Lung (tissue), 12 donors: ENCODE data around the gene ELOB. TPM values are rescaled to one million over a fixed set of nuclear protein-coding genes. Genes with fewer than 3 reads are reported as not detected.
A peak's percentile ranks its signal among the peaks of the same experiment; 100 is the strongest.

ENCODE experiments used
- ATAC-seq: fragments of 200-7000 bp; cut with Tn5 transposase; one replicate; pipeline ENCODE4 v1.9.1; 2020; ENCODE audit warnings: moderate number of reproducible peaks; ENCODE audit not compliant: insufficient read depth, low FRiP score
- DNase-seq, 3 donors: peaks; one replicate each; pipeline ENCODE4 v3.0.0-alpha.2; 2013 to 2017
- H3K27ac ChIP-seq, 2 donors: one replicate each; pipeline ENCODE4 v1.5.1; 2013; ENCODE audit warnings: mild to moderate bottlenecking in 2 of 2, moderate library complexity in 2 of 2, control low read depth in 1 of 2, inconsistent platforms in 1 of 2, low read depth in 1 of 2, low read length in 1 of 2
- H3K27me3 ChIP-seq, 3 donors: one replicate each; pipeline ENCODE4 v1.5.1; 2013; ENCODE audit warnings: low read length in 2 of 3; ENCODE audit not compliant: control insufficient read depth in 3 of 3, insufficient read depth in 3 of 3
- H3K36me3 ChIP-seq, 4 donors: one replicate each; pipeline ENCODE4 v1.5.1; 2013; ENCODE audit warnings: low read length in 4 of 4, mild to moderate bottlenecking in 1 of 4, moderate library complexity in 1 of 4; ENCODE audit not compliant: control insufficient read depth in 4 of 4, insufficient read depth in 4 of 4
- H3K4me1 ChIP-seq, 5 donors: one replicate each; pipeline ENCODE4 v1.5.1; 2013; ENCODE audit warnings: low read length in 5 of 5, mild to moderate bottlenecking in 2 of 5, moderate library complexity in 1 of 5; ENCODE audit not compliant: control insufficient read depth in 5 of 5, insufficient read depth in 5 of 5
- H3K4me3 ChIP-seq: one replicate; pipeline ENCODE4 v1.5.1; 2013; ENCODE audit warnings: mild to moderate bottlenecking, control low read depth, moderate library complexity
- H3K9ac ChIP-seq, 2 donors: one replicate each; pipeline ENCODE4 v1.5.1; 2013; ENCODE audit warnings: low read length in 2 of 2, control low read depth in 1 of 2; ENCODE audit not compliant: insufficient read depth in 1 of 2
- H3K9me3 ChIP-seq, 4 donors: one replicate each; pipeline ENCODE4 v1.5.1; 2013; ENCODE audit warnings: low read length in 3 of 4, mild to moderate bottlenecking in 1 of 4, moderate library complexity in 1 of 4; ENCODE audit not compliant: control insufficient read depth in 4 of 4, insufficient read depth in 3 of 4
- CTCF ChIP-seq: IDR thresholded peaks from 2 replicates; pipeline ENCODE4 v1.5.1; 2012; ENCODE audit warnings: mild to moderate bottlenecking; ENCODE audit errors: control extremely low read depth, extremely low read depth
- WGBS, 2 donors: extraction: QIAGEN DNeasy Blood & Tissue Kit; methylation state at CpG; one replicate each; pipeline ENCODE4 v1.1.7; 2013; 5-methylcytosine and 5-hydroxymethylcytosine counted together
- polyA plus RNA-seq, 2 donors: library from polyadenylated mRNA; stranded (reverse); fragments of 200-250 nt; gene quantifications; one replicate each; pipeline ENCODE4 v1.2.1, GENCODE V29; 2013
- total RNA-seq, 2 donors: library from RNA; depleted of rRNA in 1 of 2; stranded (reverse); fragments of >200 nt in 1 of 2; gene quantifications; one replicate each; pipeline ENCODE4 v1.2.1, GENCODE V29; 2014 to 2021
- donor health status: control.
- donor health status: control.
- donor health status: Bipolar disorder and iron deficiency.
- donor health status: healthy.
- donor health status: DM: yes; HTN: yes; CAD: no.

The ELOB gene
- total and polyA plus RNA-seq, 4 donors: 87.0 to 740 (median 346) TPM

GRCh38 chr16:2777903-2778629, 986 bp upstream of the ELOB start:
- ATAC-seq (no peak), DNase-seq (peak; percentile 39 to 58 (median 46))
- 10% methylated on average over 27 of the region's 27 CpGs for WGBS, 2 donors
- peaks cover 0 to 3% (median 3%) of the 10 kb centered on the region in 3 donors for H3K27me3 ChIP-seq
- H3K27ac ChIP-seq: peak overlapping the region; percentile 99
- no peak for TF ChIP-seq CTCF
- H3K36me3 ChIP-seq: peaks cover 0 to 16% (median 13%) of the 10 kb centered on the region in 4 donors
- H3K4me1 ChIP-seq: peaks cover 2 to 18% (median 12%) of the 10 kb centered on the region in 5 donors
- H3K4me3 ChIP-seq: peak overlapping the region; percentile 84
- no peaks in the 10 kb centered on the region for H3K9me3 ChIP-seq
- peak overlapping the region; percentile 83 to 95 for H3K9ac ChIP-seq

- Histone ChIP-seq H3K9ac (peak overlapping the region in 1 of 2 donors; percentile 73), H3K4me3 (peak overlapping the region; percentile 72), H3K27me3 (no peaks in the 10 kb centered on the region), H3K4me1 (peaks cover 2 to 18% (median 12%) of the 10 kb centered on the region in 5 donors), H3K27ac (peak overlapping the region; percentile 81 to 82), H3K9me3 (no peaks in the 10 kb centered on the region), H3K36me3 (peaks cover under 1 to 26% (median 18%) of the 10 kb centered on the region in 4 donors)
- no peak for TF ChIP-seq CTCF
- no peak for ATAC-seq
- peak in 1 of 3 donors; percentile 14 for DNase-seq
- WGBS, 2 donors: 0% methylated on average over 62 to 72 of the region's 72 CpGs
Measured at GRCh38 chr16:2776500-2777139, 460 bp downstream of the ELOB start.

- ATAC-seq (no peak), DNase-seq (no peak)
- Histone ChIP-seq H3K9ac (peak overlapping the region in 1 of 2 donors; percentile 73), H3K4me1 (peaks cover 2 to 18% (median 12%) of the 10 kb centered on the region in 5 donors), H3K36me3 (peaks cover 8 to 32% (median 22%) of the 10 kb centered on the region in 4 donors), H3K9me3 (no peaks in the 10 kb centered on the region), H3K27ac (no peak overlapping the region), H3K27me3 (no peaks in the 10 kb centered on the region), H3K4me3 (peak overlapping the region; percentile 72)
- 50 to 61% methylated on average over 11 of the region's 11 CpGs for WGBS, 2 donors
- TF ChIP-seq CTCF: no peak
Measured at GRCh38 chr16:2775765-2776499, 1.1 kb downstream of the ELOB start.
